Measurements from ENCODE around the gene SUPT20H. TPM values are rescaled to one million over a fixed set of nuclear protein-coding genes. Genes with fewer than 3 reads are reported as not detected.

SUPT20H gene
- total and polyA plus RNA-seq, 2 donors from 2014 or later, result 20.7 to 61.6 TPM

- H3K4me3 ChIP-seq (ENCODE audit: low read length in 3 of 3), result no peak overlapping the region
- intact Hi-C loops (cut with DNase I), result no loop called here
- H3K36me3 ChIP-seq (ENCODE audit: control insufficient read depth in 2 of 3, insufficient read depth in 3 of 3, low read length in 3 of 3), result peaks cover 0 to 21% (median 9%) of the 10 kb centered on the region in 3 donors
- no peaks in the 10 kb centered on the region for H3K27me3 ChIP-seq (ENCODE audit: control insufficient read depth, insufficient read depth, low read length)
- TF ChIP-seq CTCF (IDR thresholded peaks at IDR 0.05; ENCODE audit: borderline replicate concordance, extremely low read depth, insufficient read depth), result peak; percentile 47
- H3K4me1 ChIP-seq (ENCODE audit: control insufficient read depth in 2 of 3, insufficient read depth in 2 of 3, low read depth in 1 of 3, low read length in 3 of 3), result no peaks in the 10 kb centered on the region
- H3K9me3 ChIP-seq (ENCODE audit: control insufficient read depth in 2 of 3, insufficient read depth in 1 of 3, low read length in 3 of 3), result no peaks in the 10 kb centered on the region
- H3K9ac ChIP-seq (ENCODE audit: low read length in 3 of 3), result no peak overlapping the region
- peak; percentile 80 for FAIRE-seq
- DNase-seq, result peak in 2 of 5 donors; percentile 64 to 78
- no peak overlapping the region for H3K27ac ChIP-seq (ENCODE audit: low read depth in 2 of 2, low read length in 2 of 2)
Measured at GRCh38 chr13:36981156-36981743, 78.2 kb downstream of the SUPT20H start.

- no peak for TF ChIP-seq CTCF (IDR thresholded peaks at IDR 0.05; ENCODE audit: borderline replicate concordance, extremely low read depth, insufficient read depth)
- FAIRE-seq (no peak), DNase-seq (peak in 1 of 5 donors; percentile 10)
- H3K36me3 ChIP-seq (ENCODE audit: control insufficient read depth in 2 of 3, insufficient read depth in 3 of 3, low read length in 3 of 3), result peaks cover 0 to 13% (median 5%) of the 10 kb centered on the region in 3 donors
- H3K4me3 ChIP-seq (ENCODE audit: low read length in 3 of 3), result no peak overlapping the region
- H3K27me3 ChIP-seq (ENCODE audit: control insufficient read depth, insufficient read depth, low read length), result no peaks in the 10 kb centered on the region
- intact Hi-C loops (cut with DNase I), result no loop called here
- H3K4me1 ChIP-seq (ENCODE audit: control insufficient read depth in 2 of 3, insufficient read depth in 2 of 3, low read depth in 1 of 3, low read length in 3 of 3), result no peaks in the 10 kb centered on the region
- no peaks in the 10 kb centered on the region for H3K9me3 ChIP-seq (ENCODE audit: control insufficient read depth in 2 of 3, insufficient read depth in 1 of 3, low read length in 3 of 3)
- H3K27ac ChIP-seq (ENCODE audit: low read depth in 2 of 2, low read length in 2 of 2), result no peak overlapping the region
- no peak overlapping the region for H3K9ac ChIP-seq (ENCODE audit: low read length in 3 of 3)
Measured at GRCh38 chr13:36979361-36980050, 80.0 kb downstream of the SUPT20H start.

GRCh38 chr13:36975172-36975571 is 84.3 kb downstream of the SUPT20H start:
- FAIRE-seq (no peak), DNase-seq (no peak)
- Histone ChIP-seq H3K4me3 (ENCODE audit: low read length in 3 of 3) (no peak overlapping the region), H3K36me3 (ENCODE audit: control insufficient read depth in 2 of 3, insufficient read depth in 3 of 3, low read length in 3 of 3) (peaks cover 0 to 8% (median 3%) of the 10 kb centered on the region in 3 donors), H3K27ac (ENCODE audit: low read depth in 2 of 2, low read length in 2 of 2) (no peak overlapping the region), H3K9me3 (ENCODE audit: control insufficient read depth in 2 of 3, insufficient read depth in 1 of 3, low read length in 3 of 3) (no peaks in the 10 kb centered on the region), H3K4me1 (ENCODE audit: control insufficient read depth in 2 of 3, insufficient read depth in 2 of 3, low read depth in 1 of 3, low read length in 3 of 3) (no peaks in the 10 kb centered on the region), H3K27me3 (ENCODE audit: control insufficient read depth, insufficient read depth, low read length) (no peaks in the 10 kb centered on the region), H3K9ac (ENCODE audit: low read length in 3 of 3) (no peak overlapping the region)
- intact Hi-C loops (cut with DNase I), result no loop called here
- no peak for TF ChIP-seq CTCF (IDR thresholded peaks at IDR 0.05; ENCODE audit: borderline replicate concordance, extremely low read depth, insufficient read depth)
